ENCODE data around the gene ARIH1. TPM values are rescaled to one million over a fixed set of nuclear protein-coding genes. Genes with fewer than 3 reads are reported as not detected.

Gene ARIH1
- polyA plus RNA-seq, 3 donors = 13.5 to 47.2 (median 14.4) TPM

- Histone ChIP-seq H3K4me1 (ENCODE audit: control insufficient read depth in 1 of 2, insufficient read depth in 2 of 2, low read length in 2 of 2) (no peaks in the 10 kb centered on the region), H3K36me3 (replicated peaks in 1 of 2; ENCODE audit: control insufficient read depth in 1 of 2, insufficient read depth in 2 of 2, low read length in 2 of 2) (peaks cover 0 to 21% of the 10 kb centered on the region in 2 donors), H3K9ac (ENCODE audit: insufficient read depth, low read length, poor library complexity, severe bottlenecking) (no peak overlapping the region), H3K27ac (ENCODE audit: low read depth in 1 of 2, low read length in 2 of 2) (no peak overlapping the region), H3K4me2 (replicated peaks; ENCODE audit: extremely low read depth, low read length, poor library complexity, severe bottlenecking) (no peak overlapping the region), H3K9me3 (replicated peaks in 1 of 2; ENCODE audit: control insufficient read depth in 1 of 2, insufficient read depth in 1 of 2, low read length in 2 of 2) (peaks cover 13% of the 10 kb centered on the region in 2 donors), H3K27me3 (ENCODE audit: control insufficient read depth in 2 of 2, insufficient read depth in 2 of 2, low read length in 2 of 2) (no peaks in the 10 kb centered on the region), H3K79me2 (ENCODE audit: insufficient read depth, low read length) (peaks cover 73% of the 10 kb centered on the region), H4K20me1 (ENCODE audit: insufficient read depth, low read length) (peaks cover 96% of the 10 kb centered on the region), H2AFZ (ENCODE audit: insufficient read depth, low read depth, low read length, poor library complexity, severe bottlenecking) (no peak overlapping the region), H3K4me3 (replicated peaks in 1 of 3; ENCODE audit: low read depth in 2 of 3, low read length in 3 of 3) (no peak overlapping the region)
- peaks cover 20 to 29% of the 10 kb centered on the region in 2 donors for H3K36me3 Mint-ChIP-seq
- DNase-seq = no peak
- TF ChIP-seq CTCF (IDR thresholded peaks at IDR 0.05) = no peak
- H3K4me1 Mint-ChIP-seq = peaks cover 2% of the 10 kb centered on the region
- no peak overlapping the region for H3K27ac Mint-ChIP-seq
- intact Hi-C loops (cut with micrococcal nuclease) = no loop called here
- 90% methylated on average over 3 of the region's 3 CpGs for WGBS (ENCODE audit: insufficient coverage)
- peaks cover 0 to 2% (median 0%) of the 10 kb centered on the region in 3 donors for H3K27me3 Mint-ChIP-seq (ENCODE audit: low read depth in 3 of 3)
- H3K4me3 Mint-ChIP-seq = no peak overlapping the region
- H3K9me3 Mint-ChIP-seq = peaks cover 8 to 15% (median 12%) of the 10 kb centered on the region in 7 donors
Observed at GRCh38 chr15:72536506-72536905, 62.4 kb downstream of the ARIH1 start.

DNA sequence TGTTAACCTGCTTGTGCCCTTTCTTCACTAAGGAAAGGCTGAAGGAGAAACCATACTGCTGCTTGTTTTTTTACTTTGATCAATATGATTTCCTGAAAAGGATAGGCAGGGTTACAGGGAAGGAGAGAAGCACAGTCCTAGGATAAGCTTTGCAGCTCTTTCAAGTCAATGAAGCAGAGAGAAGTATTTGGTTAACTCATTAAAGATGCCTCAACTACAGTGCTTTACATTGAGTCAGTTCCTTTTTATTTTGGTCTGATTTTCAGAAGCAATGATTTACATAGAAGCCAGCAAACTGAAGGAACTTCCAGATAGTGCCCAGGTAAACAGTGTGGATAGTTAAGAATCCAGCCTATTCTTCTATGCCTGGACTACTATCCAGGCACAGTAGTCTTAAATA, 64.8 kb downstream of the ARIH1 start:
- intact Hi-C loops (cut with micrococcal nuclease) = no loop called here
- Histone ChIP-seq H3K36me3 (replicated peaks in 1 of 2; ENCODE audit: control insufficient read depth in 1 of 2, insufficient read depth in 2 of 2, low read length in 2 of 2) (peaks cover 0 to 12% of the 10 kb centered on the region in 2 donors), H3K9ac (ENCODE audit: insufficient read depth, low read length, poor library complexity, severe bottlenecking) (no peak overlapping the region), H3K4me2 (replicated peaks; ENCODE audit: extremely low read depth, low read length, poor library complexity, severe bottlenecking) (no peak overlapping the region), H2AFZ (ENCODE audit: insufficient read depth, low read depth, low read length, poor library complexity, severe bottlenecking) (no peak overlapping the region), H3K4me3 (replicated peaks in 1 of 3; ENCODE audit: low read depth in 2 of 3, low read length in 3 of 3) (no peak overlapping the region), H3K9me3 (replicated peaks in 1 of 2; ENCODE audit: control insufficient read depth in 1 of 2, insufficient read depth in 1 of 2, low read length in 2 of 2) (peaks cover 13% of the 10 kb centered on the region in 2 donors), H3K27me3 (ENCODE audit: control insufficient read depth in 2 of 2, insufficient read depth in 2 of 2, low read length in 2 of 2) (no peaks in the 10 kb centered on the region), H3K27ac (ENCODE audit: low read depth in 1 of 2, low read length in 2 of 2) (no peak overlapping the region), H3K4me1 (ENCODE audit: control insufficient read depth in 1 of 2, insufficient read depth in 2 of 2, low read length in 2 of 2) (no peaks in the 10 kb centered on the region), H3K79me2 (ENCODE audit: insufficient read depth, low read length) (peaks cover 70% of the 10 kb centered on the region), H4K20me1 (ENCODE audit: insufficient read depth, low read length) (peaks cover 96% of the 10 kb centered on the region)
- no peak for DNase-seq
- H3K27me3 Mint-ChIP-seq (ENCODE audit: low read depth in 3 of 3) = peaks cover 0 to 2% (median 0%) of the 10 kb centered on the region in 3 donors
- peaks cover 2% of the 10 kb centered on the region for H3K4me1 Mint-ChIP-seq
- H3K4me3 Mint-ChIP-seq = no peak overlapping the region
- TF ChIP-seq CTCF (IDR thresholded peaks at IDR 0.05) = no peak
- peaks cover 20 to 27% of the 10 kb centered on the region in 2 donors for H3K36me3 Mint-ChIP-seq
- peaks cover 8 to 15% (median 12%) of the 10 kb centered on the region in 7 donors for H3K9me3 Mint-ChIP-seq
- H3K27ac Mint-ChIP-seq = no peak overlapping the region

All from CD14-positive monocyte (primary cell).